GM13976 (cell line): ENCODE results near the gene PIP5K1B.

Experiments
- DNase-seq: peaks from one replicate; pipeline ENCODE4 v3.0.0; 2012; ENCODE audit warnings: low spot score
- CTCF ChIP-seq: IDR thresholded peaks from 2 replicates; pipeline ENCODE4 v1.5.1; 2012; ENCODE audit warnings: borderline replicate concordance, mild to moderate bottlenecking; ENCODE audit not compliant: insufficient read depth; ENCODE audit errors: extremely low read depth, missing control alignments, control extremely low read depth
- in situ Hi-C: fragments of 300-500 bp; cut with MboI; formaldehyde crosslinking; loops from one replicate; pipeline ENCODE4 v1.12.0; 2022; ENCODE audit warnings: low sequenced_read_pairs, mixed read lengths, inconsistent platforms; ENCODE audit not compliant: unreplicated experiment

Gene PIP5K1B

GRCh38 chr9:68836788-68837187 lies 131.7 kb downstream of the PIP5K1B start:
- DNase-seq = no peak
- TF ChIP-seq CTCF = no peak
- in situ Hi-C loops = no loop called here

GRCh38 chr9:68838245-68838644 lies 133.2 kb downstream of the PIP5K1B start:
- TF ChIP-seq CTCF = no peak
- in situ Hi-C loops = no loop called here
- no peak for DNase-seq

- TF ChIP-seq CTCF = no peak
- in situ Hi-C loops = no loop called here
- DNase-seq = no peak
Observed at GRCh38 chr9:68841276-68842052, 136.4 kb downstream of the PIP5K1B start.

- no peak for DNase-seq
- in situ Hi-C loops = no loop called here
- TF ChIP-seq CTCF = no peak
Observed at GRCh38 chr9:68842568-68842967, 137.5 kb downstream of the PIP5K1B start.

GRCh38 chr9:68843239-68843638 lies 138.2 kb downstream of the PIP5K1B start:
- no peak for DNase-seq
- in situ Hi-C loops = no loop called here
- TF ChIP-seq CTCF = no peak

GRCh38 chr9:68844157-68844556 lies 139.1 kb downstream of the PIP5K1B start:
- in situ Hi-C loops = no loop called here
- no peak for DNase-seq
- TF ChIP-seq CTCF = no peak
